Measurements from ENCODE around the gene NPIPB8.
"Not testable (repeated sequence)": the region's sequence is repeated elsewhere in the genome, so short reads cannot be mapped to it uniquely, and the experiment has no call there.

NPIPB8 gene

GRCh38 chr16:28630905-28631304 lies 7.0 kb upstream of the NPIPB8 start:
- 93 to 94% methylated on average over 3 of the region's 5 CpGs for WGBS, 2 experiments
- H3K4me3 ChIP-seq (ENCODE audit: insufficient read depth, low read depth, low read length), result not testable (repeated sequence)

GRCh38 chr16:28636093-28636823 lies 1.6 kb upstream of the NPIPB8 start:
- H3K36me3 ChIP-seq (ENCODE audit: control insufficient read depth, insufficient read depth, low read length); H3K27me3 ChIP-seq (ENCODE audit: control insufficient read depth, insufficient read depth, low read length, poor library complexity, severe bottlenecking); H3K4me1 ChIP-seq (ENCODE audit: control insufficient read depth, insufficient read depth, low read length); H3K9me3 ChIP-seq (ENCODE audit: control insufficient read depth, low read length); H3K27ac ChIP-seq (ENCODE audit: insufficient read depth, low read depth, low read length, poor library complexity, severe bottlenecking); H3K4me3 ChIP-seq (ENCODE audit: insufficient read depth, low read depth, low read length): not testable (repeated sequence)
- WGBS, 2 experiments, result 84% methylated on average over 3 of the region's 5 CpGs; no CpG with 5 or more reads in 1 of the 2 experiments

More at GRCh38 chr16:28630905-28631304, 7.0 kb upstream of the NPIPB8 start:
- not testable (repeated sequence) for H3K36me3 ChIP-seq (ENCODE audit: control insufficient read depth, insufficient read depth, low read length); H3K9me3 ChIP-seq (ENCODE audit: control insufficient read depth, low read length); H3K4me1 ChIP-seq (ENCODE audit: control insufficient read depth, insufficient read depth, low read length); H3K27me3 ChIP-seq (ENCODE audit: control insufficient read depth, insufficient read depth, low read length, poor library complexity, severe bottlenecking); H3K27ac ChIP-seq (ENCODE audit: insufficient read depth, low read depth, low read length, poor library complexity, severe bottlenecking)

- WGBS, 2 experiments, result 43 to 73% methylated on average over 2 to 4 of the region's 5 CpGs
- not testable (repeated sequence) for H3K27me3 ChIP-seq (ENCODE audit: control insufficient read depth, insufficient read depth, low read length, poor library complexity, severe bottlenecking); H3K4me3 ChIP-seq (ENCODE audit: insufficient read depth, low read depth, low read length); H3K27ac ChIP-seq (ENCODE audit: insufficient read depth, low read depth, low read length, poor library complexity, severe bottlenecking); H3K36me3 ChIP-seq (ENCODE audit: control insufficient read depth, insufficient read depth, low read length); H3K4me1 ChIP-seq (ENCODE audit: control insufficient read depth, insufficient read depth, low read length); H3K9me3 ChIP-seq (ENCODE audit: control insufficient read depth, low read length)
Measured at GRCh38 chr16:28638359-28638758, 494 bp downstream of the NPIPB8 start.

DNA sequence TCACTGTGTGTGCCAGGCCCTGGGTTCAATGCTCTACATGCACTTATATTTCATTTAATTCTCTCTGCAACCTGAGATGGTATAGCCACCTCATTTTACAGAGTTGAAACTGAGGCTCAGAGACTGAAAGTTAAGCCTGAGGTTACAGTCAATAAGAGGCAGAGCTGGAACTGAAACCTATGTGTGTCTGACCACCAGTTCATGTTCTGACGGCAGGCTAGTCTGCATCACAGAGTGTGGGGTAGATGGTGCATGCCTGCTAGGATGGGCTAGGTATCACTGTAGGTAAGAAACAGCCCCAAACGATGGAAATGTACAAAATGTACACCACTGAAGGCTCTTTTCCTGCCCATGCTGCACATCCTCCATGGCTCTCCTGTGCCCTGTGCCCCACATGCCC lies 2.1 kb downstream of the NPIPB8 start:
- H3K9me3 ChIP-seq (ENCODE audit: control insufficient read depth, low read length); H3K4me1 ChIP-seq (ENCODE audit: control insufficient read depth, insufficient read depth, low read length); H3K4me3 ChIP-seq (ENCODE audit: insufficient read depth, low read depth, low read length); H3K27ac ChIP-seq (ENCODE audit: insufficient read depth, low read depth, low read length, poor library complexity, severe bottlenecking); H3K36me3 ChIP-seq (ENCODE audit: control insufficient read depth, insufficient read depth, low read length); H3K27me3 ChIP-seq (ENCODE audit: control insufficient read depth, insufficient read depth, low read length, poor library complexity, severe bottlenecking): not testable (repeated sequence)
- 67 to 86% methylated on average over 1 of the region's 2 CpGs for WGBS, 2 experiments

DNA sequence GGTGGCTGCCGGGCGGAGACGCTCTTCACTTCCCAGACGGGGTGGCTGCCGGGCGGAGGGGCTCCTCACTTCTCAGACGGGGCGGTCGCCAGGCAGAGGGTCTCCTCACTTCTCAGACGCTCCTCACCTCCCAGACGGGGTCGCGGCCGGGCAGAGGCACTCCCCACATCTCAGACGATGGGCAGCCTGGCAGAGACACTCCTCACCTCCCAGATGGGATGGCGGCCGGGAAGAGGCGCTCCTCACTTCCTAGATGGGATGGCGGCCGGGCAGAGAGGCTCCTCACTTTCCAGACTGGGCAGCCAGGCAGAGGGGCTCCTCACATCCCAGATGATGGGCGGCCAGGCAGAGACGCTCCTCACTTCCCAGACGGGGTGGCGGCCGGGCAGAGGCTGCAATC lies 28.4 kb downstream of the NPIPB8 start:
- H3K36me3 ChIP-seq (ENCODE audit: control insufficient read depth, insufficient read depth, low read length); H3K9me3 ChIP-seq (ENCODE audit: control insufficient read depth, low read length); H3K27ac ChIP-seq (ENCODE audit: insufficient read depth, low read depth, low read length, poor library complexity, severe bottlenecking); H3K4me1 ChIP-seq (ENCODE audit: control insufficient read depth, insufficient read depth, low read length); H3K4me3 ChIP-seq (ENCODE audit: insufficient read depth, low read depth, low read length); H3K27me3 ChIP-seq (ENCODE audit: control insufficient read depth, insufficient read depth, low read length, poor library complexity, severe bottlenecking): not testable (repeated sequence)
- WGBS, 2 experiments, result 97 to 98% methylated on average over 7 to 10 of the region's 25 CpGs

DNA sequence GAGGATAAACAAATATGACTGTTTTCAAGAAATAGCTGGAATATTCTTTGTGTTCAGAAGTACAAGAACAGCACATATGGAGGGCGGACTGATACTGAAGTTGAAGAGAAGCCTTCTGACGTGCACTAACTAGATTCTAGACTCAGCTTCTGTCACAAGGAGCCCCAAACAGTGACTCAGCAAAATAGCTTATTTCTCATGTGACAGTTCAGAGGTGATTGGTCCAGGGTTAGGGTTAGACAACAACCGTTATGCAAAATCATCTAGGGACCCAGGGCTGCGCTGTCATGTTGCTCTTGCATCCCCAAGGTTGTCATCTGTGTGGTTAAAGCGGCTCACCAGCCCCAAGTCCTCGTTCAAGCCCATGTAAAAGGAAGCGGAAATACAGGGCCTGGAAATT lies 29.6 kb downstream of the NPIPB8 start:
- not testable (repeated sequence) for H3K9me3 ChIP-seq (ENCODE audit: control insufficient read depth, low read length); H3K4me3 ChIP-seq (ENCODE audit: insufficient read depth, low read depth, low read length); H3K4me1 ChIP-seq (ENCODE audit: control insufficient read depth, insufficient read depth, low read length); H3K36me3 ChIP-seq (ENCODE audit: control insufficient read depth, insufficient read depth, low read length); H3K27me3 ChIP-seq (ENCODE audit: control insufficient read depth, insufficient read depth, low read length, poor library complexity, severe bottlenecking); H3K27ac ChIP-seq (ENCODE audit: insufficient read depth, low read depth, low read length, poor library complexity, severe bottlenecking)
- no CpG with 5 or more reads among the region's 7 CpGs for WGBS, 2 experiments

- H3K27me3 ChIP-seq (ENCODE audit: control insufficient read depth, insufficient read depth, low read length, poor library complexity, severe bottlenecking); H3K4me3 ChIP-seq (ENCODE audit: insufficient read depth, low read depth, low read length); H3K27ac ChIP-seq (ENCODE audit: insufficient read depth, low read depth, low read length, poor library complexity, severe bottlenecking); H3K36me3 ChIP-seq (ENCODE audit: control insufficient read depth, insufficient read depth, low read length); H3K4me1 ChIP-seq (ENCODE audit: control insufficient read depth, insufficient read depth, low read length); H3K9me3 ChIP-seq (ENCODE audit: control insufficient read depth, low read length): not testable (repeated sequence)
- no CpG with 5 or more reads among the region's 4 CpGs for WGBS, 2 experiments
Measured at GRCh38 chr16:28668199-28668598, 30.3 kb downstream of the NPIPB8 start.

GRCh38 chr16:28688327-28688952 lies 50.6 kb downstream of the NPIPB8 start:
- H3K4me3 ChIP-seq (ENCODE audit: insufficient read depth, low read depth, low read length); H3K36me3 ChIP-seq (ENCODE audit: control insufficient read depth, insufficient read depth, low read length); H3K27ac ChIP-seq (ENCODE audit: insufficient read depth, low read depth, low read length, poor library complexity, severe bottlenecking); H3K27me3 ChIP-seq (ENCODE audit: control insufficient read depth, insufficient read depth, low read length, poor library complexity, severe bottlenecking); H3K9me3 ChIP-seq (ENCODE audit: control insufficient read depth, low read length); H3K4me1 ChIP-seq (ENCODE audit: control insufficient read depth, insufficient read depth, low read length): not testable (repeated sequence)
- no CpG with 5 or more reads among the region's 10 CpGs for WGBS, 2 experiments

GRCh38 chr16:28689425-28689824 lies 51.6 kb downstream of the NPIPB8 start:
- WGBS, 2 experiments, result no CpG with 5 or more reads among the region's 13 CpGs
- not testable (repeated sequence) for H3K9me3 ChIP-seq (ENCODE audit: control insufficient read depth, low read length); H3K36me3 ChIP-seq (ENCODE audit: control insufficient read depth, insufficient read depth, low read length); H3K27me3 ChIP-seq (ENCODE audit: control insufficient read depth, insufficient read depth, low read length, poor library complexity, severe bottlenecking); H3K4me1 ChIP-seq (ENCODE audit: control insufficient read depth, insufficient read depth, low read length); H3K4me3 ChIP-seq (ENCODE audit: insufficient read depth, low read depth, low read length); H3K27ac ChIP-seq (ENCODE audit: insufficient read depth, low read depth, low read length, poor library complexity, severe bottlenecking)

DNA sequence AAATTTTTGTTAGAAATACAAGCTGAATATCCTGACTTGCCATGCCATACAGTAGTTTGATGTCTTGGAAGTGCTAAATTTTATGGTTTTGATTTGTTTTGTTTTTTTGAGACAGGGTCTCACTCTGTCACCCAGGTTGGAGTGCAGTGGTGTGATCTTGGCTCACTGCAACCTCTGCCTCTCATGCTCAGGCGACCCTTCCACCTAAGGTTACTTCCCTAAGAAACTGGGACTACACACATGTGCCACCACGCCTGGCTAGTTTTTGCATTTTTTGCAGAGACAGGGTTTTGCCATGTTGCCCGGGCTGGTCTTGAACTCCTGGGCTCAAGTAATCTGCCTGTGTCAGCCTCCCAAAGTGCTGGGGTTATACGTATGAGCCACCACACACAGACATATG lies 53.9 kb downstream of the NPIPB8 start:
- H3K27ac ChIP-seq (ENCODE audit: insufficient read depth, low read depth, low read length, poor library complexity, severe bottlenecking); H3K9me3 ChIP-seq (ENCODE audit: control insufficient read depth, low read length); H3K36me3 ChIP-seq (ENCODE audit: control insufficient read depth, insufficient read depth, low read length); H3K4me3 ChIP-seq (ENCODE audit: insufficient read depth, low read depth, low read length); H3K27me3 ChIP-seq (ENCODE audit: control insufficient read depth, insufficient read depth, low read length, poor library complexity, severe bottlenecking); H3K4me1 ChIP-seq (ENCODE audit: control insufficient read depth, insufficient read depth, low read length): not testable (repeated sequence)
- WGBS, 2 experiments, result 81 to 85% methylated on average over 1 of the region's 4 CpGs
